H54 (cell line): ENCODE results near the gene TMCC1.
A peak's percentile ranks its signal among the peaks of the same experiment; 100 is the strongest.
"Not testable (repeated sequence)": the region's sequence is repeated elsewhere in the genome, so short reads cannot be mapped to it uniquely, and the experiment has no call there.

Experiments used
- DNase-seq: peaks from one replicate; pipeline ENCODE4 v3.0.0; 2011; ENCODE audit warnings: low spot score, mixed read lengths; ENCODE audit not compliant: insufficient read length
- FAIRE-seq: peaks from 3 replicates; lab custom pipeline; 2011; peaks lifted over from hg19 to GRCh38; lab: Jason Lieb, UNC
- POLR2A ChIP-seq: IDR thresholded peaks from 2 replicates; pipeline ENCODE4 v1.6.1; 2011; ENCODE audit warnings: low read depth, mild to moderate bottlenecking, low read length

The TMCC1 gene

DNA sequence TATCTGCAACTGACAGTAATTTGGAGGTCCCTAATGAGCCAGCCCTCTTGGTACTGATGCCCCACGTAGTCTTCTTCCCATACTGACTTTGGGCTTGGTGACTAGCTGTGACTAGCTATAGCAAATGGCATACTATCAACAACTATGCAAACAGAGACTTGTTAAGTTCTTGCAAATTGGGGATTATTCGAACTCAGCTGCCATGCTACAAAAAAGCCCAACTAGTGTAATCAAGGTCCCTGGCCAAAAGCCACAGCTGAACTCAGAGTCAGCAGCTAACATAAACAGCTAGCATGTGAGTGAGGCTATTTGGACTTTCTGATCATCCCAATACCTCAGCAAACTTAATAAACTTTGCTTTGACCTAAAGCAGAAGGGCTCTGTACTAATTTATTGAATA lies 165.8 kb downstream of the TMCC1 start:
- no peak for DNase-seq
- peak; percentile 61 for FAIRE-seq
- no peak for TF ChIP-seq POLR2A

DNA sequence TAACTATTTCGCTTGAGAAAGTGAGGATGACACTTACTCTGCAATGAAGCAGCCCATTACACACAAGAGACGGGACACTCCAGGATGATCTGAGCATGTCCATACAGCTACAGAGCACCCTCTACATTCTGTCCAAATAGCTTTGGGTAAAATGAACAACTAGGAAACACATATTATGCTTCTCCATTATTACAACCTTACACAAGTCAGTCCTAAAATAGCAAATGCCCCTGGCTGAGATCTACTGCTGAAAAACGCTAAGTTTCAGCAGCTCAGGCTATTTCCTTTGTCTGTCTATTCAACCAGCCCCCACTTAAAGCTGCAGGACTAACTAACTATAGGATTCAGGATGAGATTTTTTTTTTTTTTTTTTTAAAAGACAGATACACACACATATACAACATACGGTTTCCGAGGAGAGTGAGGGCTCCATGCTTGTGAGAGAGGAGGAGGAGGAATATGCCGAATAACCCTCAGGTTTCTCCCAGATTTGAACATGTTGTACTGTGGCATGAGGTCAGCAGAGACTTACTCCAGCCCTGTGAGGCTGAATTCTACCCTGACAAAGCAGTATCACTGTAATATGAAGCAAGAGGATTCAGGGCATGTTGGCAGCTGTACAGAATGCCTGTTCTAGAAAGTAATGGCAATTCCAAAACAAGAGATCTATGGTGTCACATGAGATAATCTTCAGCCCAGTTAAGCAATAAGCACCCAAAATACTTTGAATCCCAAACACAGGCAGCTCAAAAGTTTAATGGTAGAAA lies 169.8 kb downstream of the TMCC1 start:
- TF ChIP-seq POLR2A, result no peak
- DNase-seq (no peak), FAIRE-seq (peak; percentile 93)

DNA sequence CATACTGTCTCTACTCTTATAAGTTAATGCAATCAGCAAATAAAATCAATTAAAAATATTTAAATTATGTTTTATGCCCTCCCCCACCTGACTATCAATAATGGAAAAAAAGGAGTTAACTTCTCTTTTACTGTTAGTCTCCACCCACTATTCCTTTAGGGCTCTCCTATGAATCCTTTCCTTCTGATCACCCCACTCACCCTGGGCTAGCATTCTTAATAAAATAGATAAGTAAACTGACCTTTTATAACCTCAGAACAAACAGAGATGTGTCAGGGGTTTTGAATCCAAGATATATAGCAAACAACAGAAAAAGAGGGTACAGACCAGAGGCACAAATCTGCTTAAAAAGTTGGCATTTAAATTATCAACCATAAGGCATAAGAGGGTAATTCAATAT lies 171.0 kb downstream of the TMCC1 start:
- no peak for DNase-seq
- FAIRE-seq, result no peak
- TF ChIP-seq POLR2A, result no peak

DNA sequence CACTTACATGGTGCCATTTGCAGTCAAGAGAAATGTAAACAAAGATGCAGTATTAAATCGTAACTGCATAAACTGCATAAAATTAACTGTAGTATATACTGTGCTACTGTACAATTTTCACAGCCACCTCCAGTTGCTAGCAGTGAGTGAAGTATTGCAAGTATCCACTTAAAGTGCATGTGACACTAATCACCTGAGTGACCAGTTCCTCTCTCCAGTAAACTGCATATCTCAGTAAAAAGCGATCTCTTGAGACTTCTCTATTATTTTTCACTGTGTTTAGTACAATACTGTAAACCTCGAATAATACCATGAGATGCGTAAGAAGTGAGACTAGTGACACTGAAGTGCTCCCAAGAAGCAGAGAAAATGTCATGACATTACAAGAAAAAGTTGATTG lies 175.3 kb downstream of the TMCC1 start:
- FAIRE-seq, result peak; percentile 72
- no peak for DNase-seq
- no peak for TF ChIP-seq POLR2A

DNA sequence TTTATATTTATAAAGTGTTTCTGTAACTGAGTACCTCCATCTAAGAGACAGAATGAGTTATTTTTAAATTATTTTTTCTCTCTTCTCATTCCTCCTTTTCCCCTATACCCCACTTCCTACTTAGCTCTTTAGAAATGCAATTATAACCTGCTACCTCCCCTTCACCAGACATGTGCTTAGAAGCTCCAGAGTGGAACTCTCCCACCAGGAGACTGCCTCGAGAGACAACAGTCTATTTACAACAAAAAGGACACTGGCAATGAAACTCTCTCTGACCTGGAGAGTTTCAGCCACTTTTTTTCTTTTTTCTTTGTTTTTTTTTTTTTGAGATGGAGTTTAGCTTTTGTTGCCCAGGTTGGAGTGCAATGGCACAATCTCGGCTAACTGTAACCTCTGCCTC lies 177.7 kb downstream of the TMCC1 start:
- DNase-seq (no peak), FAIRE-seq (no peak)
- TF ChIP-seq POLR2A, result no peak

DNA sequence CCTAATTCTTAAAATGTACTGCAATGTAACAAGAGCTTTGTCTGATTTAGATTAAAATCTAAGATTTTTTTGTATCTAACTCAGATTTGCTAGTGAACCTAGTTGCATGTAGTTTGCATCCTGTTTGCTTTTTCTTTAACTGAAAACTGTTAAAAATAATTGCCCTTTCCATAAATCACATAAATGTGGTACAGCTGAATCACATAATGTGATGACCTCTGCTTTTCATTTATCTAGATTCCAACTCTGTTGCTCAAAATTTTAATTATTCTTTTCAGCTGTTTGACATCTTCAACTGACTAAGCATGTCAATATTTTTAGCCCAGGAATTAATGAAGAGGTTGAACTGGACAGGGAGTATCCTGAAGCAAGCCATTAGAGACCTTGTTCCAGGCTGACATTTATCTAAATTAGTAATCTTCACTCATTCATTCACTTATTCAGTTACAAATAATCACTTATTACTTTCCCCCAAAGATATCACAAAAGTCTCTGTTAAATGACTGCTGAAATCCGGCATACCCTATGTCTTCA lies 185.1 kb downstream of the TMCC1 start:
- FAIRE-seq (no peak), DNase-seq (no peak)
- TF ChIP-seq POLR2A, result no peak

DNA sequence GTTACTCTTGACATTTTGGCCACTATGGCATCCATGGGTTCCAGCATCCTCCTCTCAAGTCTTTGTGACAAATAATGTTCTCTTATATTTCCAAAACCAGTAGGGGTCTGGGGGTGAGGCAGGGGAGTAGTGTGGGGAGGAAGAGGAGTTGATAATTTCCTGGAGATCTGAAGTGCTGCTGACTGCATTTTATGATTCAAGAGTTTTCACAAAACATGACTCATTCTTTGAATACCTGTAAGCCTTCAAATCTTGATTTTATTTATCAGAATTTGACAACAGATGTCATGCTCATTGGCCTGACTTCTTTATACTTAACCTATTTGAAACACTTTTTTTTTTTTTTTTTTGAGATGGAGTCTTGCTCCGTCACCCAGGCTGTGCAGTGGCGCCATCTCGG lies 188.2 kb downstream of the TMCC1 start:
- peak; percentile 87 for FAIRE-seq
- no peak for TF ChIP-seq POLR2A
- DNase-seq, result no peak

DNA sequence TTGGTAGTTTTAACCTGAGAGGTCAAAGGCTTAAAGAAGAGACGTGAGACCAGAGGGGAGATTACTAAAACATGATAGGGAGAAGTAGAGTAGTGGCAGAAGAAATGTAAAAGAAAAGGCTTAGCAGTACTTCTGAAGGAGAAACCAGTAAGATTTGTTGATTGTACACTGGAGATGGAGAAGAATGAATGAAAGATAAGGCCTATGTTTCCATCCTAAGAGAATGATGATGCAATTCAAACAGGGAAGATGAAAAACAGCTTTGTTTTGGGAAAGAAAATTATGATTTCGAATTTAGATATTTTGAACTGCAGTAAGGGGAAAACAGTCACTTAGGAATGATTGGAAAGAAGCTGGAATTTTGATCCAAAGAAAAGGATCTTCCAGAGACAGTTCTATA lies 189.6 kb downstream of the TMCC1 start:
- TF ChIP-seq POLR2A, result no peak
- FAIRE-seq (peak; percentile 57), DNase-seq (no peak)

DNA sequence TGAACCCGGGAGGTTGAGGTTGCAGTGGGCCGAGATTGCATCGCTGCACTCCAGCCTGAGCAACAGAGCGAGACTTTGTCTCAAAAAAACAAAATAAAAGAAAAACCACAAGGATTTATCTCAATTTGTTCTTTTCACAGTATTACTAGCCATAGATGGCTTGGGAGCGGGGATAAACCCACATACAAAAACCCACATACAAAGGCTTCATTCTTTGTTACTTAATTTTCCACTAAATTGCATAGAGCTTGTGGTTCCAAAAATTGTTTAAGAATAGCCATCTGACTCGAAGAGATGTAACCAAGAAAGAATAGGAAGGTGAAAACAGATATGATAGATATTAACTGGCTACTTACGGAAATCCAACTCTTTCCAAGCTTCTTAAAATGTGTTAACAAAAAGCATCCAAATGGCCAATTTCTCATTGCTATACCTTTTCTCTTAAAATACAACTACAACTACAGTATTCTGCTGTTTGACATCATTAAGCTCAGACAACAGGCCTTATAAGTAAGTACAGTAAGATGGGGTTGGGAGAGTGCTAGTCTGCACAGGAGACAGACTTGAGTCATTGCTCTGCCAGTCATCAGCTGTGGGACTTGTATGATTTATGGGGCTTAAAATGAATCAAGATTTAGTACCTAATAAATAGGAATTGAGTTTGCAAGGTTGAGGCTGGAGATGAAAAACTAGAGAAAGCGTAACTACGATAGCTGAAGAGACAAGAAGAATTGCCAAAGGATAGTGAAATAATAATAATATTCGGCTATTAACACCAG lies 190.4 kb downstream of the TMCC1 start:
- DNase-seq (no peak), FAIRE-seq (peak; percentile 64)
- no peak for TF ChIP-seq POLR2A

DNA sequence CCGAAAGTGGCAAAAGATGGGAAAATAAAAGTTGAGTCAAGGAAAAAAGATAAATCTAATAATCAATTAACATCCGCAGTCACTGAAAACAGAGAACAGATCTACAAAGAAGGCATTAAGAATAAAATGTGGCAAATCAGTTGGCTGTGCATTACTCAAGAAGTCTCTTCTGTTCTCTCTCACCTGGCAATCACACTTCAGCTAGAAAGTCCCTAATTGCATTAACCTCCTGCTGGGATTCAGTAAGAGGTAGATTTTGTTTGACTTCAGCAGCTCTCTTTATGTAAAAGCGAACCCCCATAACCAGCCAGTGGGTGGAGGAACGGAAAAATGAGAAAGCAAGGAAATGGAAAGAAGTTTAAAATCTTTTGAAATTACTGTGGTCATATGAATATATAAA lies 192.3 kb downstream of the TMCC1 start:
- no peak for DNase-seq
- TF ChIP-seq POLR2A, result no peak
- FAIRE-seq, result no peak

DNA sequence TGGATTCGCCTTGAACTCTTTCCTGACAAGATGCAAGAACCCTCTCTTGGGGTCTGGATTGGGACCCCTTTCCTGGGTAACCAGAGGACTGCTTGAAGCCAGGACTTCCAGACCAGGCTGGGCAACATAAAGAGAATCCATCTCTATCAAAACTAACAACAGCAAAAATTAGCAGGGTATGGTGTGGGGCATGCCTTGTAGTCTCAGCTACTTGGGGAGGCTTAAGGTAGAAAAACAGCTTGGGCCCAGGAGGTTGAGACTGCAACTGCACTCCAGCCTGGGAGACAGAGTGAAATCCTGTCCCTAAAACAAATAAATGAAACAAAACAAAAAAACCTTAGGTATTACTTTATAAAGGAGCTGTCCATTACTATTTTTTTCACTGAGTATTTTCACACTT lies 193.9 kb downstream of the TMCC1 start:
- TF ChIP-seq POLR2A, result no peak
- FAIRE-seq (no peak), DNase-seq (no peak)

DNA sequence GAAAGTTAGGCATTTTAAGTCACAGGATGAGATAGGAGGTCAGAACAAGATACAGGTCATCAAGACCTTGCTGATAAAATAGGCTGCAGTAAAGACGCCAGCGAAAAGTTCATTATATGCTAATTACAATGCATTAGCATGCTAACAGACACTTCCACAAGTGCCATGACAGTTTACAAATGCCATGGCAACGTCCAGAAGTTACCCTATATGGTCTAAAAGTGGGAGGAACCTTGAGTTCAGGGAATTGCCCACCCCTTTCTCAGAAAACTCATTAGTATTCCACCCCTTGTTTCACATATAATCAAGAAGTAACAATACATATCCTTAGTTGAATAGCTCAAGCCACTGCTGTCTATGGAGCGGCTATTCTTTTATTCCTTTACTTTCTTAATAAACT lies 194.3 kb downstream of the TMCC1 start:
- DNase-seq, result no peak
- FAIRE-seq, result no peak
- no peak for TF ChIP-seq POLR2A

DNA sequence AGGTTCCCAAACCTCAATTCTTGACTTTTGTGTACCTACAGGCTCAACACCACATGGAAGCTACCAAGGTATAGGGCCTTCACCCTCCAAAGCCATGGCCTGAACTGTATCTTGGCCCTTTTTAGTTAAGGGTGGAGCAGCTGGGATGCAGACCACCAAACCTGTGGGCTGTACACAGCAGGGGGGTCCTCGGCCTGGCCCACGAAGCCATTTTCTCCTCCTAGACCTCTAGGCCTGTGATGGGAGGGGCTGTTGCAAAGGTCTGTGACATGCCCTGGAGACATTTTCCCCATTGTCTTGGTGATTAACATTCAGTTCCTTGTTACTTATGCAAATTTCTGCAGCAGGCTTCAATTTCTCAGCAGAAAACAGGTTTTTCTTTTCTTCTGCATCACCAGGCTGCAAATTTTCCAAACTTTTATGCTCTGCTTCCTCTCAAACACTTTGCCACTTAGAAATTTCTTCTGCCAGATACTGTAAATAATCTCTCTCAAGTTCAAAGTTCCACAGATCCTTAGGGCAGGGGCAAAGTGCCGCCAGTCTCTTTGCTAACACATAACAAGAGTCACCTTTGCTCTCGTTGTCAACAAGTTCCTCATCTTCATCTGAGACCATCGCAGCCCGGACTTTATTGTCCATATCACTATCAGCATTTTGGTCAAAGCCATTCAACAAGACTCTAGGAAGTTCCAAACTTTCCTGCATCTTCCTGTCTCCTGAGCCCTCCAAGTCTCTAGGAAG lies 196.1 kb downstream of the TMCC1 start:
- TF ChIP-seq POLR2A, result no peak
- DNase-seq (no peak), FAIRE-seq (no peak)

DNA sequence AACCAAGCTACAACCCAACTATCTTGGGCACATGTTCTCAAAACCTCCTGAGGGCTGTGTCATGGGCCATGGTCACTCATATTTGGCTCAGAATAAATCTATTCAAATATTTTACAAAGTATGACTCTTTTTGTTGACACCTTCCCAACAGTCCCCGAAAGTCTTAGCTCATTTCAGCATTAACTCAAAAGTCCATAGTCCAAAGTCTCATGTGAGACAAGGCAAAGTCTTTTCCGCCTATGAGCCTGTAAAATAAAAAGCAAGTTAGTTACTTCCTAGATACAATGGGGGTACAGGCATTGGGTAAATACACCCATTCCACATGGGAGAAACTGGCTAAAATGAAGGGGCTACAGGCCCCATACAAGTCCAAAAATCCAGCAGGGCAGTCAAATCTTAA lies 197.1 kb downstream of the TMCC1 start:
- not testable (repeated sequence) for FAIRE-seq, DNase-seq
